DOHH2 (cell line): Measurements from ENCODE around the gene PRR9.

Experiments
- H3F3A ChIP-seq: fragments of 200-600 bp; sonication (generic), shearing (Covaris generic); 2 replicates; pipeline ENCODE4 v1.6.0; 2016; ENCODE audit warnings: antibody characterized with exemption, mild to moderate bottlenecking; ENCODE audit not compliant: control insufficient read depth, insufficient read depth
- H3K27ac ChIP-seq: fragments of 200-600 bp; sonication (generic); 2 replicates; pipeline ENCODE4 v1.5.1; 2014; ENCODE audit warnings: low read depth, mild to moderate bottlenecking, low read length, moderate library complexity
- H3K27me3 ChIP-seq: fragments of 200-600 bp; sonication (generic); 2 replicates; pipeline ENCODE4 v1.6.1; 2014; ENCODE audit warnings: mild to moderate bottlenecking, low read length, mixed read lengths; ENCODE audit not compliant: control insufficient read depth
- H3K36me3 ChIP-seq: fragments of 200-600 bp; sonication (generic); 2 replicates; pipeline ENCODE4 v1.6.1; 2014; ENCODE audit warnings: mild to moderate bottlenecking, low read length, moderate library complexity, mixed read lengths; ENCODE audit not compliant: control insufficient read depth
- H3K4me1 ChIP-seq: fragments of 200-600 bp; sonication (generic); 2 replicates; pipeline ENCODE4 v1.6.1; 2014; ENCODE audit warnings: mild to moderate bottlenecking, low read length, mixed read lengths; ENCODE audit not compliant: control insufficient read depth
- H3K4me2 ChIP-seq: fragments of 200-600 bp; sonication (generic); 2 replicates; pipeline ENCODE4 v1.6.0; 2014; ENCODE audit warnings: mild to moderate bottlenecking, low read length, moderate library complexity
- H3K4me3 ChIP-seq: fragments of 200-600 bp; sonication (generic); 2 replicates; pipeline ENCODE4 v1.5.1; 2014; ENCODE audit warnings: mild to moderate bottlenecking, low read length, mixed read lengths
- H3K79me2 ChIP-seq: fragments of 200-600 bp; sonication (generic); 2 replicates; pipeline ENCODE4 v1.6.1; 2014; ENCODE audit warnings: mild to moderate bottlenecking, low read length, mixed read lengths; ENCODE audit not compliant: control insufficient read depth
- H3K9me2 ChIP-seq: fragments of 200-600 bp; sonication (generic); replicated peaks from 2 replicates; pipeline ENCODE4 v1.6.1; 2014; ENCODE audit warnings: mild to moderate bottlenecking, low read length, mixed read lengths; ENCODE audit not compliant: control insufficient read depth
- H3K9me3 ChIP-seq: fragments of 200-600 bp; sonication (generic); 2 replicates; pipeline ENCODE4 v1.6.1; 2014; ENCODE audit warnings: antibody characterized with exemption, low read length, mixed read lengths; ENCODE audit not compliant: control insufficient read depth, insufficient read depth
- H4K20me1 ChIP-seq: fragments of 200-600 bp; sonication (generic); 2 replicates; pipeline ENCODE4 v1.6.0; 2014; ENCODE audit warnings: low read depth, mild to moderate bottlenecking, antibody characterized with exemption, low read length, moderate library complexity; ENCODE audit not compliant: control insufficient read depth, insufficient read depth
- EZH2phosphoT487 ChIP-seq: fragments of 200-600 bp; sonication (generic); IDR thresholded peaks from 2 replicates; pipeline ENCODE4 v1.6.1; 2017; ENCODE audit warnings: borderline replicate concordance, mild to moderate bottlenecking, antibody characterized with exemption, low read length, moderate library complexity, mixed read lengths
- TF ChIP-seq, protein P1 (sequence below): fragments of 200-600 bp; sonication (generic); IDR thresholded peaks from one replicate; pipeline ENCODE4 v1.5.1; 2014; ENCODE audit warnings: antibody characterized with exemption, mild to moderate bottlenecking, low read depth, low read length; ENCODE audit not compliant: poor library complexity, severe bottlenecking

The PRR9 gene

DNA sequence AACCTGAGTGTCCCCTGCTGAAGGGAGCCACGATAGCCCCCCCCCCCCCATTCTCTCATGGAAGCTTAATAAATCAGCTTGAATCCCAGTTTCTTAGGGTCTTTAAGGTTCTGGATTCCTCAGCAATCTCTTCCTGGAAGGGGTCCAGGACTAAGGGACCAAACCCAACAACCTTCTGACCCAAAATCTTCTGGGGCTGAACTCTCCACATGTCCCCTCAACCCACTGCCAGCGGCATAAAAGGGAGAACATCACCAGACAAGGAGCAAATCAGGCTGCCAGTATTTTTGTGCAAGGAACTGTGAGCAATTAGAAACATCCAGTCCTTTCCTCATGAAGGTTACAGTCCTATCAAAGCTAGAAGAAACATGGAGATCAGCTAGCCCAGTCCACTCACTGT, 29.4 kb downstream of the PRR9 start:
- no peak for TF ChIP-seq EZH2phosphoT487
- TF ChIP-seq, protein P1, sequence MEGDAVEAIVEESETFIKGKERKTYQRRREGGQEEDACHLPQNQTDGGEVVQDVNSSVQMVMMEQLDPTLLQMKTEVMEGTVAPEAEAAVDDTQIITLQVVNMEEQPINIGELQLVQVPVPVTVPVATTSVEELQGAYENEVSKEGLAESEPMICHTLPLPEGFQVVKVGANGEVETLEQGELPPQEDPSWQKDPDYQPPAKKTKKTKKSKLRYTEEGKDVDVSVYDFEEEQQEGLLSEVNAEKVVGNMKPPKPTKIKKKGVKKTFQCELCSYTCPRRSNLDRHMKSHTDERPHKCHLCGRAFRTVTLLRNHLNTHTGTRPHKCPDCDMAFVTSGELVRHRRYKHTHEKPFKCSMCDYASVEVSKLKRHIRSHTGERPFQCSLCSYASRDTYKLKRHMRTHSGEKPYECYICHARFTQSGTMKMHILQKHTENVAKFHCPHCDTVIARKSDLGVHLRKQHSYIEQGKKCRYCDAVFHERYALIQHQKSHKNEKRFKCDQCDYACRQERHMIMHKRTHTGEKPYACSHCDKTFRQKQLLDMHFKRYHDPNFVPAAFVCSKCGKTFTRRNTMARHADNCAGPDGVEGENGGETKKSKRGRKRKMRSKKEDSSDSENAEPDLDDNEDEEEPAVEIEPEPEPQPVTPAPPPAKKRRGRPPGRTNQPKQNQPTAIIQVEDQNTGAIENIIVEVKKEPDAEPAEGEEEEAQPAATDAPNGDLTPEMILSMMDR: no peak
- Histone ChIP-seq H3K4me3 (no peak overlapping the region), H3K79me2 (no peaks in the 10 kb centered on the region), H3K9me3 (no peaks in the 10 kb centered on the region), H3K27ac (no peak overlapping the region), H4K20me1 (no peaks in the 10 kb centered on the region), H3K4me1 (no peaks in the 10 kb centered on the region), H3K27me3 (no peaks in the 10 kb centered on the region), H3F3A (no peaks in the 10 kb centered on the region), H3K4me2 (no peak overlapping the region), H3K9me2 (no peaks in the 10 kb centered on the region), H3K36me3 (no peaks in the 10 kb centered on the region)

DNA sequence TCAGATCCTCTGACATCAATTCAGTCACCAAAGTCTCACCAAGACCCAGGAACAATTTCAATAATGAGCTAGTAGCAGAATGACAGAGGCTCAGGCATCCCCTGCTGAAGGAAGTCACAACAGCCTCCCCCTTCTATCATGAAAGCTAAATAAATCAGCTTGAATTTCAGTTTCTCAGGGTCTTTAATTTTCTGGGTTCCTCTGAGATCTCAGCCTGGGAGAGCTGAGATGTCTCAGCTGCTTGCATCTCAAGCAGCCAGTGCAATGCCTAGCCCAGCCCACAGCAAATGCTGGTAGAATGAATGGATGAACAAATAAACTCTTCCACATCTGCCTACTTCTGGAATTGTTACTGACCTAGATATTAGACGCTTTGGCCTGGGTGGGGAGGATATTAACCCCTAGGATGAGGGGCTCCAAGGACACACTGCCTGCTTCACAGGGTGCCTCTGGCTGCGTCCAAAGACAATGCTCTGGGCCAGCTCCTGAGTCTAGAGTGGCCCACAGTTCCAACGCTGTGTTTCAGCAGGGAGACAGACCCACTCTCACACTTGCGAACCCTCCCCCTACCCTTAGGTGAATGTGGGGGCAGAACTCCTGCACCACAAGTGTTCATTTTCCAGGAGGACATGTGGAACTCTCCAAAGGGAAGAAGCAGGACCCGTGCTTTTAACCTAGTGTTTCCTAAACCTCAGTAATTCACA, 30.9 kb downstream of the PRR9 start:
- H3K4me2 ChIP-seq: no peak overlapping the region

DNA sequence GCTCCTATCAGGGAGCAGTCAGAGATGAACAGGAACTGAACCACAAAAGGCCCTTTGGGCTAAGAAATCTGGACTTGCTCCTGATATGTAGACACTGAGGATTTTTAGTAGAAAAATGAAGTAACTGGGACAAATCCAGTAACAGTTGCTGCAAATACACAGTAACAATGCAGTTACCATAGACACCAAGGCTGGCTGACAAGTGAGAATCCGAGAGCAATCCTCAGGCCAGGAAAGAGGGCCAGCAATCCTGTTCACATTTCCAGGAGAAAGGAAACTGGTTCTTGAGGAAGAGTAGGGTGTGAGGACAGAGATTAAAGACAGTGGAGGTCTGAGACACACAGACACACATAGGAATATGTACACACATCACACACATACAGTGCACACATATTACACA, 32.8 kb downstream of the PRR9 start:
- no peak overlapping the region for H3K4me2 ChIP-seq
- no peaks in the 10 kb centered on the region for H3K79me2 ChIP-seq
- no peak for TF ChIP-seq EZH2phosphoT487
- TF ChIP-seq, protein P1: no peak
- H3K9me3 ChIP-seq: no peaks in the 10 kb centered on the region
- no peak overlapping the region for H3K27ac ChIP-seq
- H4K20me1 ChIP-seq: no peaks in the 10 kb centered on the region
- H3K9me2 ChIP-seq: no peaks in the 10 kb centered on the region
- H3K27me3 ChIP-seq: no peaks in the 10 kb centered on the region
- H3F3A ChIP-seq: no peaks in the 10 kb centered on the region
- H3K4me3 ChIP-seq: no peak overlapping the region
- no peaks in the 10 kb centered on the region for H3K4me1 ChIP-seq
- H3K36me3 ChIP-seq: no peaks in the 10 kb centered on the region

More for the DNA sequence above, 30.9 kb downstream of the PRR9 start:
- H3K27ac ChIP-seq: no peak overlapping the region
- no peaks in the 10 kb centered on the region for H3K36me3 ChIP-seq
- H3F3A ChIP-seq: no peaks in the 10 kb centered on the region
- TF ChIP-seq EZH2phosphoT487: no peak
- TF ChIP-seq, protein P1: no peak
- no peaks in the 10 kb centered on the region for H3K79me2 ChIP-seq
- no peaks in the 10 kb centered on the region for H3K9me3 ChIP-seq
- no peaks in the 10 kb centered on the region for H3K27me3 ChIP-seq
- no peaks in the 10 kb centered on the region for H4K20me1 ChIP-seq
- H3K9me2 ChIP-seq: no peaks in the 10 kb centered on the region
- no peak overlapping the region for H3K4me3 ChIP-seq
- H3K4me1 ChIP-seq: no peaks in the 10 kb centered on the region
